ENCODE measurements around the gene NPHP4. TPM values are rescaled to one million over a fixed set of nuclear protein-coding genes. Genes with fewer than 3 reads are reported as not detected.

NPHP4 gene
- total RNA-seq, 4 donors from 2014 or later = 13.7 to 29.3 (median 18.6) TPM

DNA sequence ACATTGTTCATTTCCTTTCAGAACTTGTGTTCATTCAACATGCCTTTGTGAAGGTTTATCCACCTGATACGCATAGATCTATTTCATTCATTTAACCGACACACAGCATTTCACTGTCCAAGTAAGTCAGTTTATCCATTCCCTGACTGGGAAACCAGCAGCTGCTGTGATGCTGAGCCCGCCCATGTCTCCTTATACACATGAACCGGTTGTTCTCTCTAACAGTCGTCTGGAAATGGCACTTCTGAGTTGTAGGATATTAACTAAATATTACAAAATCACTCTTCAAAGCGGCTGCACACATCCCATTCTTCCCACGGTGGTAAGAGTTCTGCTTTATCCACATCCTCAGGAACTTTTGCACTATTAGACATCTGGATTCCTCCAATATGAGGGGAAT lies 71.1 kb downstream of the NPHP4 start:
- TF ChIP-seq, protein P1, sequence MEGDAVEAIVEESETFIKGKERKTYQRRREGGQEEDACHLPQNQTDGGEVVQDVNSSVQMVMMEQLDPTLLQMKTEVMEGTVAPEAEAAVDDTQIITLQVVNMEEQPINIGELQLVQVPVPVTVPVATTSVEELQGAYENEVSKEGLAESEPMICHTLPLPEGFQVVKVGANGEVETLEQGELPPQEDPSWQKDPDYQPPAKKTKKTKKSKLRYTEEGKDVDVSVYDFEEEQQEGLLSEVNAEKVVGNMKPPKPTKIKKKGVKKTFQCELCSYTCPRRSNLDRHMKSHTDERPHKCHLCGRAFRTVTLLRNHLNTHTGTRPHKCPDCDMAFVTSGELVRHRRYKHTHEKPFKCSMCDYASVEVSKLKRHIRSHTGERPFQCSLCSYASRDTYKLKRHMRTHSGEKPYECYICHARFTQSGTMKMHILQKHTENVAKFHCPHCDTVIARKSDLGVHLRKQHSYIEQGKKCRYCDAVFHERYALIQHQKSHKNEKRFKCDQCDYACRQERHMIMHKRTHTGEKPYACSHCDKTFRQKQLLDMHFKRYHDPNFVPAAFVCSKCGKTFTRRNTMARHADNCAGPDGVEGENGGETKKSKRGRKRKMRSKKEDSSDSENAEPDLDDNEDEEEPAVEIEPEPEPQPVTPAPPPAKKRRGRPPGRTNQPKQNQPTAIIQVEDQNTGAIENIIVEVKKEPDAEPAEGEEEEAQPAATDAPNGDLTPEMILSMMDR (IDR thresholded peaks at IDR 0.05) = no peak
- no peak for ATAC-seq (ENCODE audit: low FRiP score)

DNA sequence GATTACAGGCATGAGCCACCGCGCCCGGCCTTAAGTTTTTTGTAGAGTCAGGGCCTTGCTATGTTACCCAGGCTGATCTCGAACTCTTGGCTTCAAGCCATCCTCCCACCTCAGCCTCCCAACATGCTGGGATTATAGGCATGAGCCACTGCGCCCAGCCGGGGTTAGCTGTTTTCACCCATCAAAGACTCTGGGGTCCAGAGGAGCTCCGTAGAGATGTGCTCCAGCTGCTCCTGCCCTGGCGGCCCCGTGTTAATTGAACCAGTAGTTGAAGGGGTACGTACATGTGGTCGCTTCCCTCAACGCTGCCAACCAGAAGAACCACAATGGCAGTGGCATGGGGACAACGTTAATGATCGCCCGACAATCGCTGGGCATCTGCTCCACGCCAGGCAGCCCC lies 72.0 kb downstream of the NPHP4 start:
- DNase-seq (ENCODE audit: low spot score) = no peak
- no peak for ATAC-seq (ENCODE audit: low FRiP score)
- TF ChIP-seq, protein P1 (IDR thresholded peaks at IDR 0.05) = no peak

More for the DNA sequence above, 71.1 kb downstream of the NPHP4 start:
- no peak for DNase-seq (ENCODE audit: low spot score)

DNA sequence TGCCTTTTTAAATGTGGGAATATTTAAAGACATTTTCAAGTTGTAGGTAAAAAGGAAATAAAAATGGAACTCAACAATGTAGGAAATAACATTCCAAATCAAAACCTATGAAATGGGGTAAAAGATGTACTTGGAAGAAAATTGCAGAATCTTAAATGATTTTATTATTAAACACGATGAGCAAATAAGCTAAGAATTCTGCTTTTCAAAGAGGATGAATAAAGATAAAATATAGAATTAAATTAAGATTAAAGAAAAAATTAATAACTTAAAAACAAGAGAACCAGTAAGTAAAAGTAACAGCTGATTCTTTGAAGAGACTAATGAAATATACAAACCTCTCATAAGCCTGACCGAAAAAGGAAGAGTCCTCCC lies 74.0 kb downstream of the NPHP4 start:
- DNase-seq (ENCODE audit: low spot score) (no peak), ATAC-seq (ENCODE audit: low FRiP score) (no peak)
- TF ChIP-seq, protein P1 (IDR thresholded peaks at IDR 0.05) = no peak

DNA sequence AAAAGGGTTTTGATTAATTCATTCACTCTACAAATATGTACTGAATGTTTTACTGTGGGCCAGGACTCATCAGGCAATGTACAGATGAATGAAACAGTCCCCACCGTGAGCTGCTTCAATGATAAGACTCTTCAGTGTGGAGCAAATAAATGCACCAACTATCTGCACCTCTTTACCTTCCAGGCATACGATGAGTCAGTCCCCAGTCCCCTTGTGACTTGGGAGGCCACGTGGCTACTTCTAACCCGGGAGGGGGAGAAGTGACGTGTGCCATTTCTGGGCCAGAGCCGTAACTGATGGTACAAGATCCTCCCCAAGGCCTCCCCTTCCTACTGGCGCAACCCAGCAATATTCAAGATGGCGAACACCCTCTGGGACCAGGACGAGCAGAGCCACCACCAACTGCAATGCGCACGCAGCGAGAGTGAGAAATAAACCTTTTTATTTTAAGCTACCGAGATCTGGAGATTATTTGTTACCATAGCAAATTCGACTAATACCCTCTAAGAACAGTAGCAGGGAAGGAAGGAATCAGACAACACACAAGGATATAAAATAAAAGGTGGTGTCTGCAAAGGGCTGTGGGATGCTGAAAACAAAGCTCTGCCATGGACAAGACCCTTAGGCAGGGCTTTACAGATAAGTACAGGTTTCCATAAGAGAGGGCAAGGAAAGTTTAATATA lies 74.5 kb downstream of the NPHP4 start:
- ATAC-seq (ENCODE audit: low FRiP score) (no peak), DNase-seq (ENCODE audit: low spot score) (no peak)
- TF ChIP-seq, protein P1 (IDR thresholded peaks at IDR 0.05) = no peak

DNA sequence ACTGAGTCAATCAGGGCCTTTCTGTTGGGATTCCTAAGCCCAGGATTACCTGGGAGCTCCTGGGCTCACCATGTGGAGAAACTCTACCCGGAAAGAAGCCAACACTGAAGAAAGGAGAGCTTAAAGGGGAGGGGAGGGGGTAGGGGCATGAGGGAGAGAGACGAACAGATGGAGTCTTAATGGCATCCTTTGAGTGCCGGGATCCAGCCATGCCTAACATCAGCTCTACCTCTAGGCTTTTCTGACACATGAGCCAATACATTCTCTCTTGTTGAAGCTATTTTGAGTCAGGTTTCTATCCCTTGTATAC lies 75.0 kb downstream of the NPHP4 start:
- DNase-seq (ENCODE audit: low spot score) = no peak
- ATAC-seq (ENCODE audit: low FRiP score) = no peak
- TF ChIP-seq, protein P1 (IDR thresholded peaks at IDR 0.05) = no peak

DNA sequence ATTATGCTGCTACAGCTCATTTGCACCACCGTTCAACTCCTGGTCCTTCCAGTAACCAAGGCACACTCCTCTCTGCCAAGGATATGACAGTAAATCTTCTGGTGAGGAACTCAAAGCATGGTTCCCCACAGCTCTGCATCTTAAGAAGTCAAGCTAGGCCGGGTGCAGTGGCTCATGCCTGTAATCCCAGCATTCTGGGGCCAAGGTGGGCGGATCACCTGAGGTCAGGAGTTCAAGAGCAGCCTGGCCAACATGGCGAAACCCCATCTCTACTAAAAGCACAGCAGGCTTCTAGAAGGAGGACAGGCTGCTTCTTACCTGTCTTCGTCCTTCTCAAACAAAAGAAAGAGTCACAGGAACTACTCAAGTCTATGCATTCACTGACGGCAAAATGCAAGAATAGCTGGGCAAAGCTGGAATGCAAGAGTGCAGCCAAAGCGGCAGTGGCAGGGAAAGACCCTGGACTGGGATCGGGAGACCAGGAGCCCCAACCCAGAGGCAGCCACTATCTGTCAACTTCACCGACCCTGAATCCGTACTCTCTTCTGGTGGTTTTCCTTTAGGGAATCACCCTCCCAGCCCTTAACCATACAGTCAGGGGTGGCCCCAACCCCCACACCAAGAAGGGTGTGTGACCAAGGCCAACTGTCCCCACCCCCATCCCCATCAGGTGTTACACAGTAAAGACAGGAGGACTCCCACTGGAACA lies 75.5 kb downstream of the NPHP4 start:
- ATAC-seq (ENCODE audit: low FRiP score) (no peak), DNase-seq (ENCODE audit: low spot score) (no peak)
- TF ChIP-seq, protein P1 (IDR thresholded peaks at IDR 0.05) = no peak

All from omental fat pad (tissue), 4 donors.